GM18873 (cell line): ENCODE data around the gene ITGB3BP.
"Not testable (repeated sequence)": the region's sequence is repeated elsewhere in the genome, so short reads cannot be mapped to it uniquely, and the experiment has no call there.

Source experiments
- ATAC-seq: cut with Tn5 transposase; IDR thresholded peaks from one replicate; pipeline ENCODE4 v1.9.1; 2021; ENCODE audit warnings: mild to moderate bottlenecking, moderate library complexity, moderate number of reproducible peaks; ENCODE audit not compliant: unreplicated experiment, low FRiP score

The ITGB3BP gene

DNA sequence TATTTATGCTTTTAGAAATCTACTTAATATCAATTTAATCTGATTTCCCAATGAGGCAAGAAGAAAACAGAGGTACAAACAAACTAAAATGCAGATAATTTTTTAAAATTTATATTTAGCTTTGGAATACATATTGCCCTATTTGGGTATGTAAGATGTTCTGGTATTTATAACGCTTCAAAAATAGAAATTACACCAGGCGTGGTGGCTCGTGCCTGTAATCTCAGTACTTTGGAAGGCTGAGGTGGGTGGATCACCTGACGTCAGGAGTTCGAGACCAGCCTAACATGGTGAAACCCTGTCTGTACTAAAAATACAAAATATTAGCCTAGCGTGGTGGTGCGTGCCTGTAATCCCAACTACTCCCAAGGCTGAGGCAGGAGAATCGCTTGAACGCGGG, 13.3 kb downstream of the ITGB3BP start:
- no peak for ATAC-seq

DNA sequence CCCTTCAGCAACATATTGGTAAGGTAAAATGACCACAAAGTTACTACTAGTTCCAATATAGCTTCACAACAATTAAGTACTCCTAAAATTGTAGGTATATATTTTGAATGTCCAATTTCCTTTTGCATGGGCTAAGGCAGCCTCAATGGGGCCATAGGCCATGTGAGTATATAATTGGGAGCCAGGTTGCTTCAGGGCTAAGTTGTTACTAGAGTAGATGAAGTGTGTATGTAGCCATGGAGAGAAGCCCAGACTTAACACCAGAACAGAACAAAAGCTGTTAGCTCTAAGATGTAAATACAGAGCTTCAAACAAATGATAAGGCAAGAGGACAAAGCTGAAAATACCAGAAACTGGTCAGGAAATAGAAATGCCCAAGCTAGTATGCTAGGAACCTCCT, 16.2 kb downstream of the ITGB3BP start:
- ATAC-seq, result no peak

DNA sequence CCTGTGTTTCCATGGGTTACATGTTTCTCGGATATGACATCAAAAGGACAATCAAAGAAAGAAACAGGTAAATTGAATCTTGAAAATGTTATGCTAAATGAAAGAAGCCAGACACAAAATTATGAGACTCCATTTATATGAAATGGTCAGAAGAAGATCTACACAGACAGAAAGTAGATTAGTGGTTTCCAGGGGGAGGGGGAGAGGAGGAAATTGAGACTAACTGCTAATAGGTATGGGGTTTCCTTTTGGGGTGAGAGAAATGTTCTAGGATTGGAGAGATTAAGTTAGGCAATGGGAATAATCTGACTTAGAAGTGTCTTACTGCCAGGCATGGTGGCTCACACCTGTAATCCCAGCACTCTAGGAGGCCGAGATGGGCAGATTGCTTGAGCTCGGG, 21.8 kb downstream of the ITGB3BP start:
- ATAC-seq, result no peak

DNA sequence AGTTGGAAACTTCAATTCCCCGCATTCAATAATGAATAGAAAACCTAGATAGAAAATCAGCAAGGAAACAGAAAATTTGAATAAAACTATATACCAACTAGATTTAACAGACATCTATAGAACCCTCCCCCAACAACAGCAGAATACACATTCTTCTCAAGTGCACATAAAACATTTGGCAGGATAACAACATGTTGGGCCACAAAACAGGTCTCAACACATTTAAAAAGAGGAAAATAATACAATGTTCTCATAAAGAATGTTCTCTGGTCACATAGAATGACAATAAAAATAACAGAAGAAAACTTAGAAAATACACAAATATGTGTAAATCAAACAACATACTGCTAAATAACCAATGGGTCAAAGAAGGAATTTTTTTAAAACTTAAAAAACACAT, 24.9 kb downstream of the ITGB3BP start:
- ATAC-seq, result no peak

DNA sequence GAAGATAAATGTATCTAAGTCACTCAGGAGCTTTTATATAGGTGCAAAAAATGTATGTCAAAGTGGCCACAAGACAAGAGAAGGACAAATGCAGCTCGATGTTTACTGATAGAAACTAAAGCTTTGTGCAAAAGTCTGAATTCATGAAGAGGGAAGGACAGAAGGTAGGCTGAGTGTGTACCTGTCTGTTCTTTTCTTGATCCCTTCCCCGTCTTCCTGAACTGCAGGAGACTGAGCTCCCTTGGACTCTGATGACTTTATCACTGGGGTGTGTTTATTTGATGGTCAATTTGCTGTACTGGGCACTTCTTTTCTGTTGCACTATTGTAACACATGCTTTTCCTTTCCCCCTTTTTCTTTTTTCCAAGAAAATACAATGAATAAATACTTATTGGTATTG, 25.4 kb downstream of the ITGB3BP start:
- no peak for ATAC-seq

DNA sequence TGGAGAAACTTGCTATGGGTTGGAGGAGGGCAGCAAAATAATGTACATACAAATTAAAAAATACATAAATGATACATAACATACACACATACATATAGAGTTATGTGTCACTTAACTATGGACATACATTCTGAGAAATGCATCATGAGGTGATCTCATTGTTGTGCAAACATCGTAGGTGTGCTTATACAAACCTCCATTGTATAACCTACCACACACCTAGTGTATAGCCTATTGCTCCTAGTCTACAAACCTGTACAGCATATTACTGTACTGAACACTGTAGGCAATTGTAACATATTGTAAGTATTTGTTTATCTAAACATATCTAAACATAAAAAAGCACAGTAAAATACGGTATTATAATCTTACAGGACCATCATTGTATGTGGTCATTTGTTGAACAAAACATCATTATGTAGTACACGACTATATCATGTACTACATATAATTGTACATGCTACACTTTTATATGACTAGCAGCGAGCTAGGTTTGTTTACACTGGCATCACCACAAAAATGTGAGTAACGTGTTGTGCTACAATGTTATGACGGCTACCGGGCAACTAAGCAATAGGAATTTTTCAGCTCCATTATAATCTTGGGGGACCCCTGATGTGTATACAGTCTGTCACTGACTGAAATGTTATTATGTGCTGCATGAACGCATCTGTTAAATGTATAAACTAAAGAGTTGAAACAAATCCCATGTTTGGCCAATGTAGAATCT, 35.5 kb downstream of the ITGB3BP start:
- no peak for ATAC-seq

DNA sequence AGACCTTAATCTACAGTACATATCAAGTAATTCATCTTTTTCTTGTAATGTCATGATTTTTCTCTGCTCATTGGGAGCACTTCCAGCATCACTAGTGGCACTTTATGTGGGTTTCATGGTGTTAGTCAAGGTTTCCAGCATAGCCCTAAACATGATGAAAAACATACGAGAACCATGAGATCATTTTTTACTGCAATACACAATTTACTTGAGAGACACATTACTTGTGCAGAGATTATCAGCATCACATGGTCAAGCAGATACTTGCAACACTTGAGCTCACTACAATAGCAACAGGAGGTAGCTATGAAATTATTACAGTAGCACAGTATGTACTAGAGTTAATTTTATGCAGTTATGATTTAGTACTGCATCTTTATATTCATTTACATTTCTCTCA, 36.4 kb downstream of the ITGB3BP start:
- ATAC-seq, result no peak

DNA sequence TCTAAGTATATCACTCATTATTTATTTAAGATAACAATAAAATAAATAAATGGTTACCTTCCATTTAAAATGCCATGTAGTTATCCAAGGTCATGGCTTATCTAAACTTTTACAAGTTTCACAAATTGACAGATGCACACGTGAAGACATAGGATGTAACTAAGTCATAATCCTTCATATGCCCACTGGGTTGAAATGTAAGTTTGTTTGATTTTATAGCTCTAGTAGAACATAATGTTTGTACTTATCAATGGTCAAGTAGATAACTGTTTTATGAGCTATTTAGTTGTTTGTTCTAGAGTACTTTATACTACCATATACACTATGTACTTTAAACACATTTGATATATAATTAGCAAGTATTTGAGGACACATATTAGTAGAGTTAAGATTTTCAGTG, 43.0 kb downstream of the ITGB3BP start:
- no peak for ATAC-seq

DNA sequence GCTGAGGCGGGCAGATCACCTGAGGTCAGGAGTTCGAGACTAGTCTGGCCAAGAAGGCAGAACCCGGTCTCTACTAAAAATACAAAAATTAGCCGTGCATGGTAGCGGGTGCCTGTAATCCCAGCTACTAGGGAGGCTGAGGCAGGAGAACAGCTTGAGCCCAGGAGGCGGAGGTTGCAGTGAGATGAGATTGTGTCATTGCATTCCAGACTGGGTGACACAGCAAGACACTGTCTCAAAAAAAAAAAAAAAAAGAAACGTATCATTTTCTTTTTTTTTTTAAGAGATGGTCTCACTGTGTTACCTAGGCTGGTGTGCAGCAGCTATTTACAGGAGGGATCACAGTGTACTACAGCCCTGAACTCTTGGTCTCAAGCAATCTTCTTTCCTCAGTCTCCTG, 47.3 kb downstream of the ITGB3BP start:
- no peak for ATAC-seq

DNA sequence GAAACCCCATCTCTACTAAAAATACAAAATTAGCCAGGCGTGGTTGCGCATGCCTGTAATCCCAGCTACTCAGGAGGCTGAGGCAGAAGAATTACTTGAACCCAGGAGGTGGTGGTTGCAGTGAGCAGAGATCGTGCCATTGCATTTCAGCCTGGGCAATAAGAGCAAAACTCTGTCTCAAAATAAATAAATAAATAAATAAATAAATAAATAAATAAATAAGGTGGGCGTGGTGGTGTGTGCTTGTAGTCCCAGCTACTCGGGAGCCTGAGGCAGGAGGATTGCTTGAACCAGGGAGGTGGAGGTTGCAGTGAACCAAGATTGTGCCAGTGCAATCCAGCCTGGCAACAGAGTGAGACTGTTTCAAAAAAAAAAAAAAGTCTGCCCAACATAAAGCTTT, 54.3 kb downstream of the ITGB3BP start:
- not testable (repeated sequence) for ATAC-seq

DNA sequence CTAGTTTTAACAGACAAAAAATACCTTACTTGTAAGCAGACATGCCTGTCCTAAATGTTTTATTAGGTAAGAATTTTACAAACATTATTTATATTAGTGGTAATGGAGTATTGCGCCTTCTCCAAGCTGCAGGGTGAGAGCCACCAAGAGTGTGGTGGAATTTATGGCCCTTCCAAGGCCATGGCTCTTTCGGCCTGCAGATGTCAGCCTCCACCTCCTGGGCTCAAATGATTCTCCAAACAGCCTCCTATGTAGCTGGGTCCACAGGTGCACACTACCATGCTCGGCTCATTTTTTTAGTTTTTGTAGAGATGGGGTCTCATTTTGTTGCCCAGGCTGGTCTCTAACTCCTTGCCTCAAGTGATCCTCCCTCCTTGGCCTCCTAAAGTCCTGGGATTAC, 56.3 kb downstream of the ITGB3BP start:
- no peak for ATAC-seq

DNA sequence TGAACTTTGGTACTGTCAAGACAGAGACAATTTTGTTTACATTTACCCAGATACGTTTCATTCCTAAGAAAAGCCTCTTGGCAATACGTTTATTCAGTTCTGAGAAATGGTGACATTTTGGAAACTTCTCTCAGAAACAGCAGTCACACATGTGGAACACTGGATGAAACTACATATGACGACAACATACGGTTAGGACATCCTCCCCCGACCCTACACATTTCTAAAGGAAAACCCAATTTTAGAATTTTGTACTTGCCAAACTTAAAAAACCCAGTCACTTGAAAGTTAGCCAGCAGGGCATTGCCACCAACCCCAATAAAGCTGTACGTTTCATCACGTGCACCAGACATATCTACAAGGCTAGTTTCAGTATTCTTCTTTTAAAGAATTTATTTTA, 56.8 kb downstream of the ITGB3BP start:
- no peak for ATAC-seq

DNA sequence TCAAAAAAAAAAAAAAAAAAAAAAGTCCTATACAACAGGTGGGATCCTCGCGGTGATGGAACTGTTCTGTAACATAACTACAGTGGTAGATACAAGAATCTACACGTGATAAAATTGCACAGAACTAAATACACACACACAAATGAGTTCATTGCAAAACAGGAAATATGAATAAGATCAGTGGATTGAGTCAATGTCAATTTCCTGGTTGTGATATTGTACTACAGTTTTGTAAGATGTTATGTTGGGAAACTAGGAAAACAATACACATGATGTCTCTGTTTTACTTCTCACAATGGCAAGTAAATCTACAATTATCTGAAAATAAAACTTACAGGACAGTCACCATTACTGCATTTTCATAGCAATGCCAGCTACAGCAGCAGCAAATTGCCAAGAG, 59.8 kb downstream of the ITGB3BP start:
- no peak for ATAC-seq

DNA sequence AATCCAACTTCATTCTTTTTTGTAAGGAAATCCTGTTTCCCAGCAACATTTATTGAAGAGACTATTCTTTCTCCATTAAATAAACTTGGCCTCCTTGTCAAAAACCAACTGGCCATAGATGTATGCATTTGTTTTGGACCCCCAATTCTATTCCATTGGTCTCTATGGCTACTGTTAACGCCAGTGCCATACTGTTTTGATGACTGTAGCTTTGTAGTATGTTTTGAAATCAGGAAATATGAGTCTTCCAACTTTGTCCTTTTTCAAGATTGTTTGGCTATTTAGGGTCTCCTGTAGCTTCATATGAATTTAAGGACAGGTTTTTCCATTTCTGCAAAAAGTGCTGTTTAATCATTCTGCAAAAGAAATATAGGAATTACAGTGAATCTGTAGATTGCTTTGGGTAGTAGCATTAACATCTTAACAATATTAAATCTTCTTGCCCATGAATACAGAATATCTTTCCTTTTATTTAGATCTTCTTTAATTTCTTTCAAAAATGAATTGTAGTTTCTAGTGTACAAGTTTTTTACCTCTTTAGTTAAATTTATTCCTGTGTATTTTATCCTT, 61.3 kb downstream of the ITGB3BP start:
- no peak for ATAC-seq

DNA sequence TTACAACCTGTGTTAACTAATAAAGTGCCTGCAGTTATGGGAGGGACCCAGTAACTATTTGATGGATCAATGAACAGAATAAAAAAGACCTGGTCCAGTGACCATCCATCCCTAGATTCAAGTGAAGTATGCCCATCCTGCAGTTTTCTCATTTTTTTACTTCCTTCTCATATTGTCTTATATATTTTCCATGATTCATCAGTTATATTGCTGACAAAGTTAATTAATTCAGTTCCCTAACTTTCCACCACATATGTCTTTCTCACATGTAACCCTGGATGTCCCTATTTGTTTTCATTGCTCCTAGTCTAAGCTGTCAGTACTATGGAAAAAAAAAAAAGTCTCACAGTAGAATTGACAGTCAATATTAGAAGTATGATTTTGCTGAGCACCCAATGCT, 64.3 kb downstream of the ITGB3BP start:
- no peak for ATAC-seq

DNA sequence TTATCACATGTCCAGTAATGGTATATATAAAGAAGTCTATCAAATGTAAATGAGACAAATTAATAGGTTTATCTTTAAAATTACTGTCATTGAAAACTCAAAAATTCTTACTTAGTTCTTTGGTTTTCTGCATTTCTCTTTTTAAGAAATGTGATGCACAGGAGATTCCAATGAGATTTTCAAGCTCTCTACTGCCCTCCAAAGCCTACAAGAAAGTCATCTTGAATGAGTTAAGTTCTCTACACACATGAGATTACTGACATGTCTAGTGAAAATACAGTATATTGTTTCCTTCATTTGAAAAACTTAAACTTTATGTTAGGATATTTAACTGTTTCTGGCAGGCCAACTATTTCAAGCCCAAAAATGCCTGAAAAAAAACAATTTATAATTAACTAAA, 68.8 kb downstream of the ITGB3BP start:
- ATAC-seq, result no peak

DNA sequence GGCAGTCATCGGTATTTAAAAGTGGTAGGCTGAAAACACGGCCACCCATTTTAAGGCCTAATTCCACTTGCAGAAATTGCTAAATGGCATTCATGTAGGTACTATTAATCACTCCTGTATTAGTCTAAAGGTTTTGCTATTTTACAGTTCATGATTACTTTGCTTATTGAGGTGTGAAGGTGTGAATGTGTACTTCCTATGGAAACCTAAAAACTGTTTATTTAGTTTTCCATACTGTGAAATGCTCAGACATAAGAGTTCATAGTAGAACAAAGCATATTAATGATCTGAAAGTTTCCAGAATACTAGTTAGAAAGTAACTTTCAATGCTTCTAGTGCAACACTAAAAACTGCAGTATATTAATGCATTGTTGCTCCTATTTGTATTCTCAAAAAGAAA, 69.8 kb downstream of the ITGB3BP start:
- no peak for ATAC-seq

DNA sequence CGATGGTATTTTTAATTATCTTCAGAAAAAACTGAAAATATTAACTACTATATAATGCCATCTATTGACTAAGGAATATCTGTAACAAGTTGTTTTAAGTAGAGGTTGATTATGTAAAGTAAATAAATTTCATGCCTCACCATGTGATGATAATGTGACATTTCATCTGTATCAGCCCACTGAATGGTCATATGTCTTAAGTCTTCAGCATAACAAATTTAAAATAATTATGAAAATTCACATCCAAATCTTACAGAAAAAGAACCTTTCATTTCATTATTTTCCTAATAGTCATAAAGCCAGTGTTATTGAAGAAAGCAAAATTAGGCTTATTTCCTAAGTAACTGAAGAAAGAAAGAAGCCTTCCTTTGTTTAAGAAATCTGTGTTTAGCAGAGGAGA, 72.6 kb downstream of the ITGB3BP start:
- ATAC-seq, result no peak

DNA sequence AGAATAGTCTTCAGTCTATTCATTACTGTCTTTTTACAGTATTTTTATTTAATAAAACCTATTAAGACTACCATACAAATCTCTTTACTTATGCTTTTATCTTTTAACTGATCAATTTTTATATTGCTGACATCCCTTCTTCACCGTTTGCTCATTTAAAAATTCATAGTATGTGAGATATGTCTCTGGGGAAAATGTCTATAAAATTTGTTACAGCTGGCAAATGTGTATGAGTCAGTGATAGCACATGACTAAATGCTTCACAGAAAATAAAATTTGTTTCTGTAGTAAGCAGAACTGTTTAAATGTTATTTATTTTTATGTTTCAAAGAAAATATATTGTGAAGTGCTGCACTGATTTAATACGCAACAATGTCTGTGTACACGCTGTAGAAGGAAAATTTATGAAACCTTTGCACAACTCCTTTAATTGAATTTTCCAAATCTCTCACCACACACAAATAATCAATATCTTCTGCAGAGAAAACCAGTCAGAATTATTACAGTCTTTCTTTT, 74.2 kb downstream of the ITGB3BP start:
- ATAC-seq, result no peak

DNA sequence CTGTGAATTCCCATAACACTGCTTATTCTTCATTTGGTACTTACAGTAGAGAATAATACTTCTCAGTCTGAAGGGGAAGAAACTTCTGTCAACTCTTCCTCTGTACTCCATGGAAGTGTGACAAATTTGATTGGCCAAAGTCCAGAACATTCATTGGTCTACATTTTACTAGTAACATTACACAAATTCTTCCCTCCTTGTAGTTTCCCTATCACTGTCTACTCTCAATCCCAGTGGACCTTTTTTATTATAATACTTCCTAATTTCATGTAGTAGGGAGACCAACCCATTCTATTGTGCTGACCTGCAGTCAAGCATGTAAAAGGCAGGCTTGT, 80.9 kb downstream of the ITGB3BP start:
- no peak for ATAC-seq

DNA sequence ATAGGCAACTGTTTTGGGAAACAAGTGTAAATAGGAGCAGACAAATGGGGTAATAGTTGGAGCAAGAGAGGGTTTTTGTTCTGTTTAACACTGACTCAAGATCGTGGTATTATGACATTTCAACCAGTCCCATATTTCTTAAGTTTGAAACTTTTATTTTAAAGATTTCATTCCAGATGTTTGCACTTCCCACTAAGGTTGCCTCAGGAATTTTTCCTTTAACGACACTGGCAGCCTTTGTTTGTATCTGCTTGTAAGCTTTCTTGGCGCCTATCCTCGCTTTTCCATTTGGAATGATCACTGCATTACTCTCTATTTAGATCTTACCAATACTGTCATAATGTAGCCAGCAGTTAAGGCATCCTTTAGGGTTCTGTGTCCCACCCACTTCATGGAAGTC, 87.9 kb downstream of the ITGB3BP start:
- no peak for ATAC-seq

DNA sequence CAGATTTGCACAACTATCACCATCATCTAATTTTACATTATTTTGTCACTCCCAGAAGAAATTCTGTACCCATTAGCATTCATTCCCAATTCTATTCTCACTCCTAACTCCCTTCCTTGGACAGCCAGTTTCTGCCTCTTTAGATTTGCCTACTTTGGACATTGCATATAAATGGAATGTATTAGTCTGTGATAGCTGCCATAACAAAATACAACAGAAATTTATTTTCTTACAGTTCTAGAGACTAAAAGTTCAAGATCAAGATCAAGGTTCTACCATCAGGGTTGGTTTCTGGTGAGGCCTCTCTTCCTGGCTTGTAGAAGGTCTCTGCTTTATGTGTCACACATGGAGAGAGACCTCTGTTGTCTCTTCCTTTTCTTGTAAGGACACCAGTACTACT, 93.7 kb downstream of the ITGB3BP start:
- ATAC-seq, result no peak

DNA sequence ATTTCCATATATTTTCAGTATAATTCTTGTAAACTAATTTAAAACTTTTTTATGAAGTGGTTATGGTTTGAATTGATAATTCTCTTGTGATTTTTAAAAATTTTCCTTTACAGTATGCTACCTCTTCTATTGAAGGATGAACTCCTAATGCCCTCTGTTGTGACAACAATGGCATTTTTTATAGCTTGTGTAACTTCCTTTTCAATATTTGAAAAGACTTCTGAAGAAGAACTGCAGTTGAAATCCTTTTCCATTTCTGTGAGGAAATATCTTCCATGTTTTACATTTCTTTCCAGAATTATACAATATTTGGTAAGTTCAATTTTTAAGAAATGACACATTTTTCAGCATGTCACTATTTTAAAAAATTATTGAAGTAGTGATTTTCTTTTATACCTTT, 94.2 kb downstream of the ITGB3BP start:
- ATAC-seq, result no peak
